ENCODE measurements around the gene RFX4. TPM values are rescaled to one million over a fixed set of nuclear protein-coding genes. Genes with fewer than 3 reads are reported as not detected.

Gene RFX4
- total RNA-seq, 1 donor from 2014 or later, result 3.4 TPM

GRCh38 chr12:106769546-106769945, 186.7 kb downstream of the RFX4 start:
- H3K4me3 Mint-ChIP-seq, result peak overlapping the region; percentile 34
- no peak overlapping the region for H2AFZ ChIP-seq (replicated peaks)

GRCh38 chr12:106771425-106771824, 188.6 kb downstream of the RFX4 start:
- peaks cover 77% of the 10 kb centered on the region for H3K4me1 Mint-ChIP-seq
- H3K4me3 Mint-ChIP-seq, result no peak overlapping the region
- peaks cover 6% of the 10 kb centered on the region for H3K27me3 Mint-ChIP-seq (ENCODE audit: insufficient read depth, low read depth)
- H3K4me1 ChIP-seq, result peaks cover 44% of the 10 kb centered on the region
- no peaks in the 10 kb centered on the region for H3K9me3 Mint-ChIP-seq
- peaks cover 15% of the 10 kb centered on the region for H4K20me1 ChIP-seq (ENCODE audit: low read depth)
- no peaks in the 10 kb centered on the region for H3K9me3 ChIP-seq (ENCODE audit: low read depth)
- no peak overlapping the region for H3K27ac ChIP-seq
- H3K27me3 ChIP-seq, result no peaks in the 10 kb centered on the region
- H3K4me2 ChIP-seq, result no peak overlapping the region
- H3K27ac Mint-ChIP-seq, result no peak overlapping the region
- peaks cover 18% of the 10 kb centered on the region for H3K79me2 ChIP-seq (ENCODE audit: low read depth)
- H3F3A ChIP-seq (ENCODE audit: low read depth), result peaks cover 59% of the 10 kb centered on the region
- TF ChIP-seq, protein P1, sequence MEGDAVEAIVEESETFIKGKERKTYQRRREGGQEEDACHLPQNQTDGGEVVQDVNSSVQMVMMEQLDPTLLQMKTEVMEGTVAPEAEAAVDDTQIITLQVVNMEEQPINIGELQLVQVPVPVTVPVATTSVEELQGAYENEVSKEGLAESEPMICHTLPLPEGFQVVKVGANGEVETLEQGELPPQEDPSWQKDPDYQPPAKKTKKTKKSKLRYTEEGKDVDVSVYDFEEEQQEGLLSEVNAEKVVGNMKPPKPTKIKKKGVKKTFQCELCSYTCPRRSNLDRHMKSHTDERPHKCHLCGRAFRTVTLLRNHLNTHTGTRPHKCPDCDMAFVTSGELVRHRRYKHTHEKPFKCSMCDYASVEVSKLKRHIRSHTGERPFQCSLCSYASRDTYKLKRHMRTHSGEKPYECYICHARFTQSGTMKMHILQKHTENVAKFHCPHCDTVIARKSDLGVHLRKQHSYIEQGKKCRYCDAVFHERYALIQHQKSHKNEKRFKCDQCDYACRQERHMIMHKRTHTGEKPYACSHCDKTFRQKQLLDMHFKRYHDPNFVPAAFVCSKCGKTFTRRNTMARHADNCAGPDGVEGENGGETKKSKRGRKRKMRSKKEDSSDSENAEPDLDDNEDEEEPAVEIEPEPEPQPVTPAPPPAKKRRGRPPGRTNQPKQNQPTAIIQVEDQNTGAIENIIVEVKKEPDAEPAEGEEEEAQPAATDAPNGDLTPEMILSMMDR (IDR thresholded peaks at IDR 0.05), result no peak
- TF ChIP-seq EZH2 (IDR thresholded peaks at IDR 0.05), result no peak
- TF ChIP-seq EZH2phosphoT487 (IDR thresholded peaks at IDR 0.05), result no peak
- no peak overlapping the region for H3K4me3 ChIP-seq
- H3K36me3 Mint-ChIP-seq, result peaks cover under 1% of the 10 kb centered on the region
- no peak overlapping the region for H2AFZ ChIP-seq (replicated peaks)
- no peak overlapping the region for H3K9ac ChIP-seq
- no peak for DNase-seq (ENCODE audit: low spot score)
- no peaks in the 10 kb centered on the region for H3K36me3 ChIP-seq

More at GRCh38 chr12:106769546-106769945, 186.7 kb downstream of the RFX4 start:
- no peaks in the 10 kb centered on the region for H3K27me3 ChIP-seq
- H3F3A ChIP-seq (ENCODE audit: low read depth), result peaks cover 55% of the 10 kb centered on the region
- H3K9me3 Mint-ChIP-seq, result no peaks in the 10 kb centered on the region
- no peak overlapping the region for H3K27ac ChIP-seq
- H3K9me3 ChIP-seq (ENCODE audit: low read depth), result no peaks in the 10 kb centered on the region
- no peaks in the 10 kb centered on the region for H3K36me3 ChIP-seq
- H3K4me2 ChIP-seq, result peak overlapping the region; percentile 57
- TF ChIP-seq EZH2 (IDR thresholded peaks at IDR 0.05) (no peak), EZH2phosphoT487 (IDR thresholded peaks at IDR 0.05) (no peak)
- TF ChIP-seq, protein P1 (IDR thresholded peaks at IDR 0.05), result no peak
- H3K79me2 ChIP-seq (ENCODE audit: low read depth), result no peaks in the 10 kb centered on the region
- no peak for DNase-seq (ENCODE audit: low spot score)
- peak overlapping the region; percentile 99 for H3K27ac Mint-ChIP-seq
- no peaks in the 10 kb centered on the region for H3K36me3 Mint-ChIP-seq
- H3K4me3 ChIP-seq, result no peak overlapping the region
- H3K27me3 Mint-ChIP-seq (ENCODE audit: insufficient read depth, low read depth), result peaks cover 3% of the 10 kb centered on the region
- no peak overlapping the region for H3K9ac ChIP-seq
- H4K20me1 ChIP-seq (ENCODE audit: low read depth), result no peaks in the 10 kb centered on the region
- peaks cover 80% of the 10 kb centered on the region for H3K4me1 Mint-ChIP-seq
- peaks cover 40% of the 10 kb centered on the region for H3K4me1 ChIP-seq

GRCh38 chr12:106773286-106774004, 190.6 kb downstream of the RFX4 start:
- peak overlapping the region; percentile 11 for H2AFZ ChIP-seq (replicated peaks)

More at GRCh38 chr12:106773286-106774004, 190.6 kb downstream of the RFX4 start:
- Histone ChIP-seq H3K79me2 (ENCODE audit: low read depth) (peaks cover 38% of the 10 kb centered on the region), H3K27me3 (no peaks in the 10 kb centered on the region), H3K4me2 (peak overlapping the region; percentile 75), H3K4me1 (peaks cover 24% of the 10 kb centered on the region), H3F3A (ENCODE audit: low read depth) (peaks cover 41% of the 10 kb centered on the region), H3K9me3 (ENCODE audit: low read depth) (no peaks in the 10 kb centered on the region), H3K9ac (no peak overlapping the region), H3K36me3 (no peaks in the 10 kb centered on the region), H3K27ac (peak overlapping the region; percentile 71), H3K4me3 (peak overlapping the region; percentile 89), H4K20me1 (ENCODE audit: low read depth) (peaks cover 33% of the 10 kb centered on the region)
- Mint-ChIP-seq H3K36me3 (peaks cover 13% of the 10 kb centered on the region), H3K4me1 (peaks cover 59% of the 10 kb centered on the region), H3K27ac (peak overlapping the region; percentile 99), H3K27me3 (ENCODE audit: insufficient read depth, low read depth) (peaks cover 6% of the 10 kb centered on the region), H3K9me3 (no peaks in the 10 kb centered on the region), H3K4me3 (peak overlapping the region; percentile 96)
- no peak for TF ChIP-seq EZH2phosphoT487 (IDR thresholded peaks at IDR 0.05)
- no peak for TF ChIP-seq EZH2 (IDR thresholded peaks at IDR 0.05)
- TF ChIP-seq, protein P1 (IDR thresholded peaks at IDR 0.05), result no peak
- no peak for DNase-seq (ENCODE audit: low spot score)

Measured in neural progenitor cell (in vitro differentiated cells).